SKM-1 treated with dmso at 0.1 percent for 144 hours (cell line): Measurements from ENCODE around the gene ATXN1.
"Not testable (repeated sequence)": the region's sequence is repeated elsewhere in the genome, so short reads cannot be mapped to it uniquely, and the experiment has no call there.

Source experiments
- DNase-seq: peaks from one replicate; lab custom pipeline; 2025; ENCODE audit not compliant: unreplicated experiment; lab: John Stamatoyannopoulos, UW

The ATXN1 gene

DNA sequence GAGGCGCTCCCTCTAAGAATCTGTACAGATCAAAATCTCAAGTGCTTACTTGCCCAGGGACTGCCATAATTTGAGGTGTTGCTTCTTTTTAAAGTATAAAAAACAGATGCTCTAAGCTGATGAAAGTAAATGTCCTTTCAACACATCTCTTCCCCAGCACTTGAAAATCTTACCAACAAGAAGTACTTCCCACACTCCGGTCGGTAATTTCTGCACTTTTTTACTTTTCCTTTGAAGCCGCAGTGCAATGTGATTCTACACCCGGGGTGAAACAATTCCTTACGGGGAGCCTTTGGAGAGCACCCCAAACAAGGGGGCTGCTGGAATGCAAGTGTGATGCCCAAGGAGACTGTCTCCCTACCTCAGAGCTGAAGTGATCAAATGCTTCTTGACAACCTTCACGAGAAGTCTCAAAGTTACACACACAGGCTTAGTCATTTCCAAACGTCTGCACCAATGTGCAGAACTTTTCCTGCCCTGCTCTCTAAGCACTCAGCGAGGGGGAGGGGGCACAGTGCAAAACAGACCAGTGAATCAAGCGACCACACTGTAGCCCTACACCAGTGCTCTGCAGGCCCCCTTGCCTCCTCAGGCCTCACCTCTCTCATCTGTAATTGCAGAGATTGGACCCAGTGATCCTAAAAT, 56.7 kb downstream of the ATXN1 start:
- no peak for DNase-seq

GRCh38 chr6:16702627-16703378, 58.5 kb downstream of the ATXN1 start:
- not testable (repeated sequence) for DNase-seq

DNA sequence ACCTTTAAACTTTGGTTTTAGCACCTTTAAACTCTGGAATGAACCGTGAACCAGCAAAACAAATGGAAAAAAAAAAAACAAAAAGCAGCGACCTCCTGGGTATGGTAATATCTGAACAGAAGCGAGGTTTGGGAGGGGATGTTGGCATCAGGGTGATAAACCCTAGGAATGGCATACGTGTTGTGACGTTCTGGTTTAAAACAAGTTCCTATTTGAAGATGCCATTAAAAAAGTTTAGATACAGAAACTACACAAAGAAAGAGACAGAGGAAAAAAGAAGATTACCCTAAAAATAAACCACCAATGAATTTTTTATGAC, 60.4 kb downstream of the ATXN1 start:
- DNase-seq = no peak

GRCh38 chr6:16700202-16700915, 60.9 kb downstream of the ATXN1 start:
- no peak for DNase-seq

- DNase-seq = no peak
Observed at GRCh38 chr6:16698997-16699868, 62.0 kb downstream of the ATXN1 start.

- DNase-seq = no peak
Observed at GRCh38 chr6:16698162-16698533, 63.1 kb downstream of the ATXN1 start.

DNA sequence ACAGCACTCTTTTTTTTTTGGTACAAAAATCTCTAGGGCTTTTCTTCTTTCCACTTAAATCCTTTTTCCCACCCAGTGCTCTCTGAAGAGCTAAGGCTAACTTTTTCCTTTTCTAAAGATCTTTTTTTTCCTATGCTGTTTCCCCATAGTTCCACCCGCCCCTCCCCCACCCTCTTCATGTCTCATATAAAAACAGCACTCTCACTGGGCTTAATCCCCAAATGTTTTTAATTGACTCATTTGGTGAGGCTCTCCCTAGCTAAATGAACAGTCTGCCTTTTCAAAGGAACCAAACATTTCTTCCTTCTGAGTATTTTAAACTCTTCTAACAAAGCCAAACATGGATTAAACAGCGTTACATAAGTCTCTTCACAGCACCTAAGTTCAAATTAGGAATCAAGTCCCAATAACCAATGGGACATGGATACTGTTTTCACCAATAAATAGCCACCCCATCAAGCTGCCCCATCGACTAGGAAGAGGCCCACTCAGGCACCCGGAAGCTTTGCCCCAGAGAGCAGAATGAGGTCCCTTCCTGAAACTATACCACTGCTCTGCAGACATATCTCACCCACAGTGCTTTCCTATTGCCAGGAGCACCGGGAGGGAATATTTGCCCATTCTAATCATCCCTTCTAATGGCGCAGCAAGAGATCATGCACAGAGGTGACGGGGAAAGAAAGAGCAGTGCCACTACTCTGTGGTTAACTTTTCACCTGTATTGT, 63.7 kb downstream of the ATXN1 start:
- DNase-seq = no peak

DNA sequence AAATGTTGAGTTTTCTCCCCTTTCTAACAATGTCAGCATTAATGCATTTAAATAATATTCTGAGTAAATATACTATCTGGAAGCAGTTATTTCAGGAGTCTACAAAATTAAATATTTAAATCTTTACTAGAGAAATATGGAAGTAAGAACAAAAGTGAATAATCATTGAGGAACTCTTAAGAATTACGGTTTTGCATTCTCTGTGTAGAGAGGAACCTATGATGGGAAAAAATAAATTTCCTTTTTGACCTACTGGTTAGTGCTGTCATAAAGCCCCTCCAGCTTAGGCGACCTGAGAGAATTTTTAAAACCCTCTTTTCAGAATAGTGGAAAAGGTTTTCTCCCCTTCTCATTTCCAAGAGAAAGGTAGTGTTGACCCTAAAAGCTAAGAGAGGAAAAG, 64.8 kb downstream of the ATXN1 start:
- no peak for DNase-seq

DNA sequence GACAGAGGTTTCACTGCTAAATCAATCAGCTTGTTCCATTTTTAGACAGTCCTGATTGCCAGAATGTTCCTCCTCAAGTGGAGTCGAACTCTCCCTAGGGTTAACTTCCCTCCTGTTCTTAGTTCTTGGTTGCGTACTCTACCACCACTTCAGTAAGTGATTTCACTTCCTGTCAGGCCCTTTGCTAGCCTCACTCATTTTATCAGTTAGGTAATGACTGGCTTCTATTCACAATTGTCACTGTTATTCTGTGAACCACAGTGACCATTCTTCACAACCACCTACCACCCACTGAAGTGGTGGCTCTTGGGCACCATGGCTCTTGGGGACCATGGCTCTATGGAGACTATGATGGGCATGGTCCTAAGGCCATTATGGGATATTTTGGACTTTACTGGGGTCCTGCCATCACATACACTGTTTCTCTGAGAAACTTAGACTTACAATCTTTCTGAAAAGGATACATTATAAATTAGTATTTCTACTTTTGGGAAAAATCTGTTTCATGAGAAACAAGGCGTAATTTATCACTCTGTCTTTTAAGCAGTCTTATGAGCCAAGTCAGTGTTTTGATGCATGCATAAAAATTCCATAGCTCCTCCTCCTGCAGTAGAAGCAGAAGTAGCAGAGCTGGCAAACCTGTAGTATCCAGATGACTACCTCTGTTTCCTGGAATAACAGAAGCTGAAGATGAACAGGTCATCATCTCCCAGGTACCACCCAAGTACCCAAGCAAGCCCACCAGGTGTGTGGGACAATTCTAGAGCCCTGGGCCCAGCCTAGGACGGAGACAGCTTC, 66.3 kb downstream of the ATXN1 start:
- DNase-seq = peak; percentile 63

GRCh38 chr6:16691324-16691723, 69.9 kb downstream of the ATXN1 start:
- no peak for DNase-seq

- no peak for DNase-seq
Observed at GRCh38 chr6:16690608-16691142, 70.6 kb downstream of the ATXN1 start.

DNA sequence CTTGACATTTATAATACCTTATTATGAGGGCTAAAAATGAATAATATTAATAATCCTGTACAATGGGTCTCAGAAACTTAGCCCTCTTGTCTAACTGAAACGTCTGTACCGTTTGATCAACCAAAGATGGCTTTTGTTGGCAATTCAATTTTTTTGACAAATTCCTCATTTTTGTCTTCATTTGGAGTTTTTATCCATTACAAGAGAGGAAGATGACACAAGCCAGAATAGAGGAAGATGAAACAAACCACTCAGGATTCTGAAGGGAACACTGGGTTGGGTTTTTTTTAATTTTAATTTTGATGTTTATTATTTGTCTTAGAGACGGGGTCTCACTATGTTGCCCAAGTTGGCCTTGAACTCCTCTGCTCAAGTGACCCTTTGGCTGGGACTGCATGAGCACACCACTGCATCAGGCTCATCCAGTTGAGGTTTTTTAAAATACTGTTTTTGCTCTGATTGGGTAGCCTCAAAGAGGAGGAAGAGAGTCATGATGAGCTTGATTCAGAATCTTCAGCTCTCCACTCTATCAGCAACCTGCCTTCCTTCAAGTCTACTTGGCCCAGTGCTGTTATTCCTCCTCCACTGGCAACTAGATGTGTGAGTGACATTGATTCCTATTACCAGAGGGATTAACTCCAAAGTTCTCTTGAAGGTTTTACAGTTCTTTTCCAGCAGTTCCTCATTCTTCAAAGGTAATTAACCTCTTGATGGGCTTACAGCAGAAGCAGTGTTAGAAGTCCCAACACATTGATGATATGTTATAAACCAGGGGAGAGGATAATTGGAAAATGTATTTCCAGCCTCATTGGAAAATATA, 71.3 kb downstream of the ATXN1 start:
- peak; percentile 11 for DNase-seq

DNA sequence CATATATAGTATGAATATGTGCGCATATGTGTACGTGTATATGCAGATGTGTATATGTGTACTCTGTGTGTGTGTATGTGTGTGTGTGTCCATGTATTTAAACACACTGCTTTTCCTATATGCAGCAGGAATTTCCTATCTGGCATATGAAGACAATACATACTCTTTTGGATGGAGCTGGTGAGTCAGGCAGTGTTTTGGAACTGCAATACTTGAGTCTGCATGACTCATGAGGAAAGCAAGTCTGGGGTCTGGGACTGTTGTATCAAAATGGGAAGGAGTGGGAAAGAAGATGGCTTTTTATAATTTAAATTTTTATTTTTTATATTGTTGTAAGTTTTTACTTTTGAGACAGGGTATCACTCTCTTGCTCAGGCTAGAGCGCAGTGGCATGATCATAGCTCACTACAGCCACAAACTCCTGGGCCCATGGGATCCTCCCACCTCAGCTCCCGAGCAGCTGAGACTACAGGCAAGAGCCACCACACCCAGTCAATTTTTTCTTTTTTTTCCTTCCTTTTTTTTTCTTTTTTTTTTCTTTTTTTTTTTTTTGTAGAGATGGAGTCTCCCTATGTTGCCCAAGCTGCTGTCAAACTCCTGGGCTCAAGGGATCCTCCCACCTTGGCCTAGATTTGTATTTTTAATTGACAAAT, 72.2 kb downstream of the ATXN1 start:
- DNase-seq = no peak

DNA sequence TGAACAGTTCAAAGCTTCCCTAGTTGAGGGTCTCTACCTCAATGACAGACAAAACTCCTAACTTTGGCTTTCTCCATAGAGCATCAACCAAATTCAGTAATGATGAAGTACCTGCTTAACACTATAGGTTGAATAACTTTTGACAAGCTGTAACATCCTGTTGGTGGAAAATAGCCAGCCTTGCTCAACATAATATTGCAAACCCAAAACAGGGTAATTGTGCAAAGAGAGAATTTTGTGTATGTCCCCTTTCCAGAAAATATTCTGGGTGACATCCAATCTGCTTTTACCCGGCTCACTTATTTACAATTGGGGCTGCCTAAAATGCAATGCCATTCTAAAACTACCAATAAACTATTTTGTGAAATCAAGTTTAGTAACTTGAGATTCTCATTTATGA, 72.8 kb downstream of the ATXN1 start:
- no peak for DNase-seq

- no peak for DNase-seq
Observed at GRCh38 chr6:16687045-16687444, 74.2 kb downstream of the ATXN1 start.

- DNase-seq = no peak
Observed at GRCh38 chr6:16684896-16685554, 76.2 kb downstream of the ATXN1 start.

- peak; percentile 92 for DNase-seq
Observed at GRCh38 chr6:16684195-16684689, 77.0 kb downstream of the ATXN1 start.
